ENCODE data around the gene MRGPRD. TPM values are rescaled to one million over a fixed set of nuclear protein-coding genes. Genes with fewer than 3 reads are reported as not detected.

Gene MRGPRD
- total RNA-seq, 1 donor from 2014 or later = not detected

GRCh38 chr11:69018924-69019323 lies 38.1 kb upstream of the MRGPRD start:
- Histone ChIP-seq H3K27me3 (ENCODE audit: low read depth) (peaks cover 13% of the 10 kb centered on the region), H3K27ac (replicated peaks) (no peak overlapping the region), H3K4me3 (no peak overlapping the region), H3K9me3 (replicated peaks) (no peaks in the 10 kb centered on the region), H3K36me3 (no peaks in the 10 kb centered on the region), H3K4me1 (peaks cover 7% of the 10 kb centered on the region)
- no peak for TF ChIP-seq CTCF (IDR thresholded peaks at IDR 0.05; ENCODE audit: borderline replicate concordance)
- intact Hi-C loops (cut with micrococcal nuclease) = no loop called here
- no peak for DNase-seq

- no peak for DNase-seq
- no peak for TF ChIP-seq CTCF (IDR thresholded peaks at IDR 0.05; ENCODE audit: borderline replicate concordance)
- intact Hi-C loops (cut with micrococcal nuclease) = no loop called here
- peaks cover 22% of the 10 kb centered on the region for H3K27me3 ChIP-seq (ENCODE audit: low read depth)
- H3K9me3 ChIP-seq (replicated peaks) = no peaks in the 10 kb centered on the region
- no peak overlapping the region for H3K4me3 ChIP-seq
- H3K4me1 ChIP-seq = peaks cover 14% of the 10 kb centered on the region
- no peak overlapping the region for H3K27ac ChIP-seq (replicated peaks)
- no peaks in the 10 kb centered on the region for H3K36me3 ChIP-seq
These were observed 37.2 kb upstream of the MRGPRD start for GRCh38 chr11:69017951-69018350.

GRCh38 chr11:69014898-69015549 lies 34.2 kb upstream of the MRGPRD start:
- H3K4me1 ChIP-seq = peaks cover 40% of the 10 kb centered on the region
- peak overlapping the region; percentile 84 for H3K27ac ChIP-seq (replicated peaks)
- peaks cover 50% of the 10 kb centered on the region for H3K27me3 ChIP-seq (ENCODE audit: low read depth)
- no peaks in the 10 kb centered on the region for H3K9me3 ChIP-seq (replicated peaks)
- TF ChIP-seq CTCF (IDR thresholded peaks at IDR 0.05; ENCODE audit: borderline replicate concordance) = no peak
- intact Hi-C loops (cut with micrococcal nuclease) = no loop called here
- H3K4me3 ChIP-seq = no peak overlapping the region
- DNase-seq = no peak
- no peaks in the 10 kb centered on the region for H3K36me3 ChIP-seq

DNA sequence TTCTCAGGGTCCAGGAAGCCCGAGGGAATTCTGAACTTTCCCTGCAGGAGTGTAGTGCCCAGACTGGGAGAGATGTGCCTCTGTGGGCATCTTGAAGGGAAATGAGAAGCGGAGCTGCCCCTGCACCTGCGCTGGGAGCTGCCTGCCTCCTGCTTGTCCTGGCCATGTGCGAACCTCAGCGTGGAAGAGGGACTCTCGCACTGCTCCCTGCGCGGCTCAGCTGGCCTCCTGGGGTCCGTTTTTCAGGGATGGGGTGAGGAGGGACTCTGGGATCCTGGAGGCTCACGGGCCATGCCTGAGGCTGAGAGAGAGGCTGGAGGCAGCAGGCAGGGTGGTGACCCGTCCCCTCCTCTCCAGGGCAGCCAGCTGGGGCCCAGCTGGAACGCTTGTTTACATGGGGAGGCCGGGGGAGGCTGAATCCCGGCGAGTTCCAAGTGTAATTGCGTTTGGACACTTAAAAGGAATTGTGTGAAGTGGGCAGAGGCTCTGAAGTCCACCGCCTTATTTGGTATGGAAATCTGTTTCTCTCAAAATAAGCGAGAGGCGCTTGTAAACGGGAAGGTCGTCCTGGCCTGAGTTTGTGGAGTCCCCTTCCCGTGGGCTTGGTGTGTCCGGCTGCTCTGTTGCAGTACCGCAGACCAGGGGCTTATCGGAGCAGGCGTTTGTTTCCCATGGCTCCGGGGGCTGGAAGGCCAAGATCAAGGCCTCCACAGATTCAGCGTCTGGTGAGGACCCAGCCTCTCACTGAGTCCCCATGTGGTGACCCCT lies 33.5 kb upstream of the MRGPRD start:
- Histone ChIP-seq H3K9me3 (replicated peaks) (no peaks in the 10 kb centered on the region), H3K36me3 (no peaks in the 10 kb centered on the region), H3K27ac (replicated peaks) (peak overlapping the region; percentile 84), H3K27me3 (ENCODE audit: low read depth) (peaks cover 57% of the 10 kb centered on the region), H3K4me3 (peak overlapping the region; percentile 66), H3K4me1 (peaks cover 48% of the 10 kb centered on the region)
- no peak for TF ChIP-seq CTCF (IDR thresholded peaks at IDR 0.05; ENCODE audit: borderline replicate concordance)
- intact Hi-C loops (cut with micrococcal nuclease) = no loop called here
- DNase-seq = peak; percentile 76

DNA sequence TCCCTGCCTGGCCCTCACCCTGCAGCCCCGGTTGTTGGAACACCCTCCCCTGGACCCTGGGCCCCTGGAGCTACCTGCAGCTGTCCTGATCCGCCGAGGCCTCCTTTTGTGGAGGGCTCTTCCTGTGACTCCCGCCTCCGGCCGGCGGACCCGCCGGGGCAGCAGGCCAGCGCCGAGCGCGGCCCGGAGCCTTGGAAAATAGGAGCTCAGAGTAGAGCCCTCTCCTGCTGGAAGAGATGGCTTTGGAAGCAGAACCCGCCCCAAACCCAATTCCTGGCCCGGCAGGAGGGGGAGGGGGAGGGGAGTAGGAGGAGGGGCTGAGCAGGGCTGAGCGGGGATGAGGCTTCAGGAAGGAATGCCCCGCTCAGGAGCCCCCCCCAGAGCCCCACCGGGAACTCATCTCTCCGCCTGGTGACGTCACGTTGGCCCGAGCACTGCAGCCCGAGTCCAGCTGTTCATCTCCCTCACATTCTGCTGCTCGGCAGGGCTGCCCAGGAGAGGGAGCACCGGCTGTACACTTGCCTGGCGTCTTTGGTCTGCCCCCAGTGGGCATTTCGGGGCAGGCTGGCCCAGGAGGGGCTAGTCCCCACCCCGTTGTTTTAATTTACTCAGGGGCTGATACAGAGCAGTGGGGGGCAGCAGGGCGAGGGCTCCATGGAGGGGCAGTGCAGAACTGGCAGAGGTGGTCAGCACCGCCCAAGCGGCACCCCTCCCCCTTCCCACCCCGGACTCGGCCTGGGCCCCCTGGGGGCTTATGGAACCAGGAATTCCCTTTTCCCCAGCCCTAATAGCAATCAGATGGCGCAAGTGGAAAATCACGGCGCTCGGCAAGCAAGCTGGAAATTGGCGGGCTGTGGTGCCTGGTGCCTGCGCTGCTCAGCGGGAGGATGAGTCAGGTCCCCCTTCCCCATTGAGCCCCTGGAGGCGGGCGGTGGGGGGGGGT lies 32.5 kb upstream of the MRGPRD start, which contains the start of gene MRGPRF:
Gene MRGPRF, minus strand, starts transcription at position 238 of the 943 bp plus-strand sequence. CDS start 3,345 bp downstream, outside the sequence.
- peak; percentile 55 for TF ChIP-seq CTCF (IDR thresholded peaks at IDR 0.05; ENCODE audit: borderline replicate concordance)
- peaks cover 58% of the 10 kb centered on the region for H3K4me1 ChIP-seq
- intact Hi-C loops (cut with micrococcal nuclease) = no loop called here
- DNase-seq = peak; percentile 92
- no peaks in the 10 kb centered on the region for H3K9me3 ChIP-seq (replicated peaks)
- H3K36me3 ChIP-seq = no peaks in the 10 kb centered on the region
- H3K27me3 ChIP-seq (ENCODE audit: low read depth) = peaks cover 57% of the 10 kb centered on the region
- peak within 1 kb of the TSS; percentile 66 for H3K4me3 ChIP-seq
- peak within 1 kb of the TSS; percentile 84 for H3K27ac ChIP-seq (replicated peaks)
